GM21619 (cell line): ENCODE data around the gene THNSL1.

Experiments
- ATAC-seq: cut with Tn5 transposase; IDR thresholded peaks from one replicate; pipeline ENCODE4 v1.9.1; 2021; ENCODE audit not compliant: unreplicated experiment

The THNSL1 gene

DNA sequence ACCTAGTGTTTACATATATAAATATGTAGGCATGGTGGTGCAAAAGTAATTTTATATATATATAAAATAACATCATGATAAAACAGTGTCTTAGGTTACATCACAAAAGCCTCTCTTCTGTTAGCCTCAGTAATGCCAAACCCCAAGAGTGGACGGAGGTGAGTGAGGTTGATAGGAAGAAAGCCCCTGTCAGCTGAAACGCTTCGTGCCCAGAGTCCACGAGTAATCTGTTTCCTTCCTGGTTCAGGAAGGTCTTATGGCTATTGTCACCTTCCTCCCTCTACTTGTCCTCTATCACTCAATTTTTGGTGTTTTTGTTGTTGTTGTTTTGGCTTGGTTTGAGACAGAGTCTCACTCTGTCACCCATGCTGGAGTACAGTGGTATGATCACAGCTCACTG is 41.5 kb downstream of the THNSL1 start:
- no peak for ATAC-seq

DNA sequence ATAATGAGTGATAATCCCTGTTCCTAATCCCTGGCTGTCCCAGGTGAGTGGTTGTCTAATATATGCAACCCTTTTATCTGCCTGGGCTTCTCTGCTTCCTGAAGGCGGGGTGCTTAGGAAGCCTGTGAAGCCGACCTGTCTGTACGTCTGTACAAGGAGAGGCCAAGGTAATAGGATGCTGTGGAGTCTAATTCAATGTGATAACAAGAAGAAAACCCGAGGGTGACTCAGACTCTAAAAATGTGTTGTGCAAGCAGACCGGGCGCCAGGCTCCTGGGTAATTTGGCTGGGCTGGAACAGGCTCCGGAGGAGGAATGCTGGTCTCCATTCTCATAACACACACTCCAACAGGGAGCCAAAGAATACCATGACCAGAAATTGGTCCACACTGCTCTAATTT is 43.6 kb downstream of the THNSL1 start:
- no peak for ATAC-seq

- no peak for ATAC-seq
Observed at GRCh38 chr10:25061125-25061524, 44.7 kb downstream of the THNSL1 start.

- ATAC-seq, result no peak
Observed at GRCh38 chr10:25061711-25062449, 45.5 kb downstream of the THNSL1 start.

GRCh38 chr10:25063157-25063556 is 46.7 kb downstream of the THNSL1 start:
- ATAC-seq, result no peak

DNA sequence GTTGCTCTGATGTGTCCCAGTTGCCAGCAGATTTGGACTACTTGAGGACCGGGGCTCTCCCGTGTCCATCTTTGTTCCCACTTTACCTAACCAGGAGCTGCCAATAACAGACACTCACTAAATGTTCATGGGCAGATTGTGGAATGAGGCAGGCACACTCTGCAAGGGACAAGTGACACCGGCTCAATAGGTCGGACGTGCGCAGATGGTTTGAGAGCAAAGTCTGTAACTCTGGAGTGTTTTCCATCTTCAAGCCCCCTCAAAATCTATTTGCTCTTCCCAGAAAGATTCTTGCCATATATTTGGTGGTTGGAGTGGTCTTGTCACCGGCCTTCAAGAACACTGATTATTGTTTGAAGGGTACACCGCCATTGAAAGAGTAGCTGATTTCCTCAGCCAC is 47.2 kb downstream of the THNSL1 start:
- no peak for ATAC-seq

DNA sequence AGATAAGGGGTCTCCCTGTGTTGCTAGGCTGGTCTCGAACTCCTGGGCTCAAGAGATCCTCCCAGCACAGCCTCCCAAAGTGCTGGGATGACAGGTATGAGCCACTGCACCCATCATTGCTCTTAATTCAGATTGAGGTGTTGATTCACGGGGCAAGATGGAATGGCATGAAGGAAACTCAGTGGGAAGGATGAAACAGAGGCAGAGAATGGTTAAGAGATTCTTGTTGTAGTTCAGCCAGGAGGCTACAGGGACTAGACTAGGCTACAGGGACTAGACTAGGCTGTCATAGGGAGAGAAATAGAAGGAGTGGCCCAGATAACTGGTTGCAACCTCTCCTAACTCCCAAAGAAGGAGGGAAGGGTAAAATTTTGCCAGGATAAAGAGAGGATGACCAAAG is 48.0 kb downstream of the THNSL1 start:
- ATAC-seq, result no peak

- no peak for ATAC-seq
Observed at GRCh38 chr10:25065761-25066476, 49.5 kb downstream of the THNSL1 start.

GRCh38 chr10:25068152-25069058 is 52.0 kb downstream of the THNSL1 start:
- ATAC-seq, result no peak

- ATAC-seq, result no peak
Observed at GRCh38 chr10:25071227-25071626, 54.8 kb downstream of the THNSL1 start.

DNA sequence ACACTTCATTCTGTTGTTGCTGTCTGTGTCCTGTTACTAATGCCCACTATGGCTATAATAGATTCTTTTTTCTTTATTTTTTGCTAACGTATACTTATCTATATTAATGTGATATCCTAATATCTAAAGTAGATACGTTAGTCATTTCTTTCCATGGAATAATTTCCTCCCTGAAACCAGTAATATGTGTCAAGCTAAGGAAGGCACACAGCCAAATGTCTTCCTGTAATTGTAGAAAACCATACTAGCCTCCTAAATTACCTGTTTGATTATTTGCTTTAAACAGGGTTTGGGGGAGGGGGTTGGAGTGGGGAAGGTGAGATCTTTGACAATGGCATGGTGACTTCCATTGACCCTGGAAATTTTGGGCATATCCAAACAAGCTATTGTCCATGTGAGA is 56.4 kb downstream of the THNSL1 start:
- ATAC-seq, result no peak

DNA sequence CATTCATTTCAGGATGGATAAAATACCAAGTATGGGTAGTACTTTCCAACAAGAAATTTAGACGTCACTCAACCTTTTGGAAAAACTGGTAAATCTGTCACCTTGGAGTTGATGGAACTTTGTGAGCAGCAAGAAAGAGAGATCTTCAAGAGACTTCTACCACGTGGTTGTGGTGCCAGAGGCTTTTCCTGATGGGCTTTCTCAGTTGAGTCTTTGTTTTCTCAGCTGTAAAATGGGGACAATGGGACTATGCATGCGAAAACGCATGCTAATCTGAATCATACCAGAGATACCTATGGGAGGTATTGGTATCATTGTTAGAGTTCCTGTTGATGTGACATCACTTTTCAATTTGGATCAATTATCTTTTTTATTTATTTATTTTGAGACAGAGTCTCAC is 59.4 kb downstream of the THNSL1 start:
- ATAC-seq, result no peak
